ENCODE results near the gene CILP2. TPM values are rescaled to one million over a fixed set of nuclear protein-coding genes. Genes with fewer than 3 reads are reported as not detected.
A peak's percentile ranks its signal among the peaks of the same experiment; 100 is the strongest.

The CILP2 gene
- total RNA-seq (ENCODE audit: unreplicated experiment): 0.23 TPM
- long read RNA-seq: 0 reads

- no peak within 1 kb of the TSS for H3K27ac Mint-ChIP-seq (ENCODE audit: unreplicated experiment)
Observed at GRCh38 chr19:19538061-19538784, at the start of gene CILP2. Gene CILP2, plus strand, starts transcription at chr19:19538265. Its CDS starts 85 bp downstream, at chr19:19538350.

GRCh38 chr19:19488875-19489690 is 49.0 kb upstream of the CILP2 start:
- DNase-seq (ENCODE audit: low spot score): peak; percentile 68
- Mint-ChIP-seq H3K9me3 (ENCODE audit: unreplicated experiment) (no peaks in the 10 kb centered on the region), H3K36me3 (ENCODE audit: low read depth, unreplicated experiment) (peaks cover 6% of the 10 kb centered on the region), H3K27ac (ENCODE audit: unreplicated experiment) (peak overlapping the region; percentile 94), H3K4me1 (ENCODE audit: unreplicated experiment) (peaks cover 23% of the 10 kb centered on the region), H3K27me3 (ENCODE audit: unreplicated experiment) (peaks cover 17% of the 10 kb centered on the region), H3K4me3 (ENCODE audit: unreplicated experiment) (no peak overlapping the region)
- TF ChIP-seq CTCF (IDR thresholded peaks at IDR 0.05; ENCODE audit: unreplicated experiment): no peak

More at GRCh38 chr19:19538061-19538784, at the start of gene CILP2:
- Mint-ChIP-seq H3K4me3 (ENCODE audit: unreplicated experiment) (peak within 1 kb of the TSS; percentile 37), H3K27me3 (ENCODE audit: unreplicated experiment) (peaks cover 22% of the 10 kb centered on the region), H3K4me1 (ENCODE audit: unreplicated experiment) (no peaks in the 10 kb centered on the region), H3K9me3 (ENCODE audit: unreplicated experiment) (no peaks in the 10 kb centered on the region), H3K36me3 (ENCODE audit: low read depth, unreplicated experiment) (peaks cover 12% of the 10 kb centered on the region)
- DNase-seq (ENCODE audit: low spot score): peak; percentile 57
- TF ChIP-seq CTCF (IDR thresholded peaks at IDR 0.05; ENCODE audit: unreplicated experiment): no peak

- Mint-ChIP-seq H3K4me1 (ENCODE audit: unreplicated experiment) (peaks cover 23% of the 10 kb centered on the region), H3K4me3 (ENCODE audit: unreplicated experiment) (no peak overlapping the region), H3K36me3 (ENCODE audit: low read depth, unreplicated experiment) (peaks cover 10% of the 10 kb centered on the region), H3K27me3 (ENCODE audit: unreplicated experiment) (peaks cover 18% of the 10 kb centered on the region), H3K27ac (ENCODE audit: unreplicated experiment) (peak overlapping the region; percentile 94), H3K9me3 (ENCODE audit: unreplicated experiment) (no peaks in the 10 kb centered on the region)
- DNase-seq (ENCODE audit: low spot score): no peak
- TF ChIP-seq CTCF (IDR thresholded peaks at IDR 0.05; ENCODE audit: unreplicated experiment): no peak
Observed at GRCh38 chr19:19489804-19490204, 48.3 kb upstream of the CILP2 start.

GRCh38 chr19:19490214-19490968 is 47.7 kb upstream of the CILP2 start:
- Mint-ChIP-seq H3K27me3 (ENCODE audit: unreplicated experiment) (peaks cover 18% of the 10 kb centered on the region), H3K36me3 (ENCODE audit: low read depth, unreplicated experiment) (peaks cover 12% of the 10 kb centered on the region), H3K4me1 (ENCODE audit: unreplicated experiment) (peaks cover 23% of the 10 kb centered on the region), H3K4me3 (ENCODE audit: unreplicated experiment) (peak overlapping the region; percentile 25), H3K27ac (ENCODE audit: unreplicated experiment) (peak overlapping the region; percentile 94), H3K9me3 (ENCODE audit: unreplicated experiment) (no peaks in the 10 kb centered on the region)
- peak; percentile 80 for DNase-seq (ENCODE audit: low spot score)
- peak; percentile 91 for TF ChIP-seq CTCF (IDR thresholded peaks at IDR 0.05; ENCODE audit: unreplicated experiment)

Data from endothelial cell (in vitro differentiated cells).